Measurements from ENCODE around the gene CSTPP1. TPM values are rescaled to one million over a fixed set of nuclear protein-coding genes. Genes with fewer than 3 reads are reported as not detected.
A peak's percentile ranks its signal among the peaks of the same experiment; 100 is the strongest.

CSTPP1 gene
- total and polyA plus RNA-seq, 2 of the 8 experiments (the other 6 are each of a cell fraction or from before 2014, with no cell fraction given), result 24.2 to 28.7 TPM

GRCh38 chr11:47161134-47161854 is 224.7 kb downstream of the CSTPP1 start:
- H3K18ac ChIP-seq (ENCODE audit: extremely low read depth, low read length), result no peak overlapping the region
- no peak overlapping the region for H2BK120ac ChIP-seq (replicated peaks; ENCODE audit: low read depth, low read length)
- no peak overlapping the region for H3K27ac ChIP-seq (ENCODE audit: low read depth, low read length)
- no peaks in the 10 kb centered on the region for H3K9me3 ChIP-seq (ENCODE audit: insufficient read depth in 2 of 2, low read depth in 1 of 2, low read length in 1 of 2)
- no peaks in the 10 kb centered on the region for H3K4me1 ChIP-seq (replicated peaks in 1 of 4; ENCODE audit: control insufficient read depth in 3 of 4, insufficient read depth in 4 of 4, low read length in 3 of 4)
- H2BK5ac ChIP-seq (ENCODE audit: low read depth, low read length), result no peak overlapping the region
- H3K79me1 ChIP-seq (ENCODE audit: low read depth, low read length), result no peaks in the 10 kb centered on the region
- peaks cover 0 to 5% of the 10 kb centered on the region in 2 experiments for H4K20me1 ChIP-seq (replicated peaks in 1 of 2; ENCODE audit: control insufficient read depth in 1 of 2, insufficient read depth in 2 of 2, low read length in 2 of 2)
- H3K27me3 ChIP-seq (replicated peaks in 1 of 4; ENCODE audit: control insufficient read depth in 3 of 4, extremely low read depth in 1 of 4, insufficient read depth in 3 of 4, low read length in 3 of 4), result no peaks in the 10 kb centered on the region
- POLR2A ChIA-PET (ENCODE audit: partially characterized antibody), result interaction anchor here (0.9 to 2.9 kb wide), 9 partner anchors 8 to 442 kb away, joined by 3 to 17 read pairs (median 4); partner anchors contain the start of genes ARFGAP2 and F2
- H3K14ac ChIP-seq (ENCODE audit: insufficient read length), result no peak overlapping the region
- FAIRE-seq (peak; percentile 68), DNase-seq (ENCODE audit: low read depth in 1 of 2, low spot score in 2 of 2) (peak in 1 of 2 experiments; percentile 90)
- H4K8ac ChIP-seq (ENCODE audit: extremely low read depth, insufficient read depth, low read length), result no peak overlapping the region; the same call in 1 of the 2 replicates
- H2BK20ac ChIP-seq (ENCODE audit: low read length), result no peak overlapping the region
- no peak overlapping the region for H4K91ac ChIP-seq (replicated peaks; ENCODE audit: insufficient read length, low read length)
- no peak overlapping the region for H2BK12ac ChIP-seq (ENCODE audit: low read depth, low read length)
- peaks cover 5 to 18% (median 14%) of the 10 kb centered on the region in 4 experiments; a peak in 6 of 8 replicates for H3K36me3 ChIP-seq (ENCODE audit: control insufficient read depth in 2 of 4, insufficient read depth in 4 of 4, low read length in 3 of 4)
- H2AK5ac ChIP-seq (ENCODE audit: low read depth, low read length), result no peak overlapping the region
- H3K23ac ChIP-seq (ENCODE audit: insufficient read length), result no peak overlapping the region
- no peak overlapping the region for H2BK15ac ChIP-seq (ENCODE audit: low read length)
- 58% methylated on average over 11 of the region's 14 CpGs; no CpG with 5 or more reads in 1 of the 2 experiments for WGBS, 2 experiments (ENCODE audit: extremely low coverage in 1 of 2, insufficient coverage in 1 of 2, insufficient read length in 1 of 2, insufficient replicate concordance in 2 of 2, low coverage in 1 of 2, low lambda C conversion rate in 2 of 2, missing lambda C conversion rate in 1 of 2)
- CTCF ChIA-PET (ENCODE audit: partially characterized antibody), result interaction anchor here (0.6 to 4.2 kb wide), 29 partner anchors 8 to 437 kb away, joined by 3 to 32 read pairs (median 4); partner anchors contain the start of gene ARFGAP2
- no peaks in the 10 kb centered on the region for H3K23me2 ChIP-seq (ENCODE audit: low read depth, low read length)
- no peak overlapping the region for H2AFZ ChIP-seq (ENCODE audit: low read length)
- no peak overlapping the region for H3K56ac ChIP-seq (replicated peaks; ENCODE audit: insufficient read length, low read depth, low read length)
- no peak overlapping the region for H3K4me2 ChIP-seq (ENCODE audit: insufficient read depth in 1 of 2, low read depth in 2 of 2, low read length in 2 of 2)
- H3K9ac ChIP-seq (replicated peaks in 1 of 4; ENCODE audit: extremely low read depth in 1 of 4, low read depth in 3 of 4, low read length in 3 of 4), result no peak overlapping the region
- H3K4me3 ChIP-seq (ENCODE audit: extremely low read depth in 1 of 4, insufficient read depth in 2 of 4, low read depth in 3 of 4, low read length in 4 of 4), result no peak overlapping the region
- H4K5ac ChIP-seq (ENCODE audit: insufficient read length, low read depth, low read length), result no peak overlapping the region
- H3K4ac ChIP-seq (replicated peaks; ENCODE audit: insufficient read length, low read depth, low read length), result no peak overlapping the region
- no peaks in the 10 kb centered on the region for H3K79me2 ChIP-seq (ENCODE audit: control insufficient read depth in 1 of 2, insufficient read depth in 2 of 2, low read length in 2 of 2)
- TF ChIP-seq POU5F1 (IDR thresholded peaks at IDR 0.05; ENCODE audit: low read depth, low read length), result no peak
- peak; percentile 15 for TF ChIP-seq NANOG (IDR thresholded peaks at IDR 0.05; ENCODE audit: insufficient read depth, low read depth, low read length, poor library complexity, severe bottlenecking)
- no peak for TF ChIP-seq RXRA (IDR thresholded peaks at IDR 0.05; ENCODE audit: insufficient read depth, low read depth, low read length)
- 0 out of 2 replicates have a peak, but pooled peaks have one; percentile 23 for TF ChIP-seq CREB1 (IDR thresholded peaks at IDR 0.05)
- TF ChIP-seq TEAD4 (IDR thresholded peaks at IDR 0.05; ENCODE audit: low read depth, low read length), result no peak
- TF ChIP-seq GABPA (IDR thresholded peaks at IDR 0.05; ENCODE audit: borderline replicate concordance, insufficient read depth, low read length), result peak; percentile 58; the same call in 1 of the 2 replicates
- peak; percentile 91 to 96 (median 91) for TF ChIP-seq CTCF (IDR thresholded peaks at IDR 0.05; ENCODE audit: control extremely low read depth in 1 of 3, insufficient read depth in 1 of 3, low read depth in 1 of 3, low read length in 3 of 3)
- peak; percentile 88 to 93 for TF ChIP-seq RAD21 (IDR thresholded peaks at IDR 0.05 in 1 of 2, conservative IDR thresholded peaks at IDR 0.05 in 1 of 2; ENCODE audit: low read depth in 2 of 2, low read length in 2 of 2)
